T-helper 2 cell treated with Interferon-gamma antibody and Interleukin-4, amounts not matched to agents 100 ng/mL and 5 ng/mL, for 36 hours (primary cell): ENCODE data around the gene APEH. TPM values are rescaled to one million over a fixed set of nuclear protein-coding genes. Genes with fewer than 3 reads are reported as not detected.

Source experiments
- intact Hi-C: fragments of 100-400 bp; cut with micrococcal nuclease; formaldehyde crosslinking; loops from one replicate; pipeline ENCODE4 v1.15.1; 2023
- total RNA-seq: library from RNA; stranded (reverse); gene quantifications from 2 replicates; pipeline ENCODE4 v1.2.3, GENCODE V29; 2022

Gene APEH
- 108 and 111 TPM in 2 replicates for total RNA-seq

GRCh38 chr3:49673715-49674496 is at the start of gene APEH:
Gene APEH (plus strand): TSS chr3:49674351. CDS start chr3:49674402, 51 bp downstream.
- intact Hi-C loops: loop anchor here (1.0 to 5.0 kb wide), 6 partner anchors 15 to 563 kb away; partner anchors contain the start of genes AMIGO3, DAG1, GMPPB and GNAI2

- intact Hi-C loops: no loop called here
These were observed 49.1 kb upstream of the APEH start for GRCh38 chr3:49625071-49625470.

GRCh38 chr3:49626101-49626581 is 48.0 kb upstream of the APEH start:
- intact Hi-C loops: no loop called here

GRCh38 chr3:49626796-49627195 is 47.4 kb upstream of the APEH start:
- intact Hi-C loops: no loop called here

GRCh38 chr3:49627634-49628033 is 46.5 kb upstream of the APEH start:
- intact Hi-C loops: no loop called here

- intact Hi-C loops: no loop called here
These were observed 45.9 kb upstream of the APEH start for GRCh38 chr3:49628249-49628648.

- intact Hi-C loops: no loop called here
These were observed 44.7 kb upstream of the APEH start for GRCh38 chr3:49629451-49629850.

GRCh38 chr3:49629866-49630265 is 44.3 kb upstream of the APEH start:
- intact Hi-C loops: no loop called here

GRCh38 chr3:49630784-49631183 is 43.4 kb upstream of the APEH start:
- intact Hi-C loops: no loop called here

GRCh38 chr3:49634736-49635135 is 39.4 kb upstream of the APEH start:
- intact Hi-C loops: no loop called here

- intact Hi-C loops: no loop called here
These were observed 37.1 kb upstream of the APEH start for GRCh38 chr3:49636883-49637609.

GRCh38 chr3:49638445-49638844 is 35.7 kb upstream of the APEH start:
- intact Hi-C loops: no loop called here

- intact Hi-C loops: no loop called here
These were observed 34.6 kb upstream of the APEH start for GRCh38 chr3:49639551-49639950.

- intact Hi-C loops: no loop called here
These were observed 32.9 kb upstream of the APEH start for GRCh38 chr3:49641292-49641691.

- intact Hi-C loops: no loop called here
These were observed 32.0 kb upstream of the APEH start for GRCh38 chr3:49641921-49642707.

GRCh38 chr3:49642708-49643145 is 31.4 kb upstream of the APEH start:
- intact Hi-C loops: no loop called here

- intact Hi-C loops: no loop called here
These were observed 29.5 kb upstream of the APEH start for GRCh38 chr3:49644684-49645083.

- intact Hi-C loops: no loop called here
These were observed 27.9 kb upstream of the APEH start for GRCh38 chr3:49646236-49646635.

- intact Hi-C loops: no loop called here
These were observed 26.4 kb upstream of the APEH start for GRCh38 chr3:49647741-49648140.

- intact Hi-C loops: no loop called here
These were observed 25.7 kb upstream of the APEH start for GRCh38 chr3:49648354-49649019.

GRCh38 chr3:49649576-49649975 is 24.6 kb upstream of the APEH start:
- intact Hi-C loops: no loop called here
